Adrenal gland (tissue), 5 donors: ENCODE results near the gene MAP2.

ENCODE experiments used
- POLR2A ChIP-seq, 2 donors: fragments of 450-650 bp; IDR thresholded peaks; one replicate each; pipeline ENCODE4 v1.6.1; 2017; ENCODE audit warnings: antibody characterized with exemption in 2 of 2, mild to moderate bottlenecking in 2 of 2, moderate library complexity in 1 of 2
- TF ChIP-seq, protein P1 (sequence below), 6 experiments: fragments of 450-650 bp in 4 of 6; fragments of 200-600 bp in 2 of 6; sonication (generic) in 1 of 6; IDR thresholded peaks; 1 replicate in 5 of 6; 2 replicates in 1 of 6; pipeline versions ENCODE4 v1.5.1 to v1.8.0; 2016 to 2021; ENCODE audit warnings: antibody characterized with exemption in 6 of 6, mild to moderate bottlenecking in 2 of 6, moderate library complexity in 1 of 6
- donor health status: DM: no; HTN: no; CAD: no.

GRCh38 chr2:209581040-209581439 lies 157.2 kb downstream of the MAP2 start:
- TF ChIP-seq, protein P1, sequence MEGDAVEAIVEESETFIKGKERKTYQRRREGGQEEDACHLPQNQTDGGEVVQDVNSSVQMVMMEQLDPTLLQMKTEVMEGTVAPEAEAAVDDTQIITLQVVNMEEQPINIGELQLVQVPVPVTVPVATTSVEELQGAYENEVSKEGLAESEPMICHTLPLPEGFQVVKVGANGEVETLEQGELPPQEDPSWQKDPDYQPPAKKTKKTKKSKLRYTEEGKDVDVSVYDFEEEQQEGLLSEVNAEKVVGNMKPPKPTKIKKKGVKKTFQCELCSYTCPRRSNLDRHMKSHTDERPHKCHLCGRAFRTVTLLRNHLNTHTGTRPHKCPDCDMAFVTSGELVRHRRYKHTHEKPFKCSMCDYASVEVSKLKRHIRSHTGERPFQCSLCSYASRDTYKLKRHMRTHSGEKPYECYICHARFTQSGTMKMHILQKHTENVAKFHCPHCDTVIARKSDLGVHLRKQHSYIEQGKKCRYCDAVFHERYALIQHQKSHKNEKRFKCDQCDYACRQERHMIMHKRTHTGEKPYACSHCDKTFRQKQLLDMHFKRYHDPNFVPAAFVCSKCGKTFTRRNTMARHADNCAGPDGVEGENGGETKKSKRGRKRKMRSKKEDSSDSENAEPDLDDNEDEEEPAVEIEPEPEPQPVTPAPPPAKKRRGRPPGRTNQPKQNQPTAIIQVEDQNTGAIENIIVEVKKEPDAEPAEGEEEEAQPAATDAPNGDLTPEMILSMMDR (IDR thresholded peaks at IDR 0.05): no peak
- no peak for TF ChIP-seq POLR2A (IDR thresholded peaks at IDR 0.05)
